GM12865 (cell line): ENCODE results near the gene EGFLAM.

Source experiments
- DNase-seq: peaks from one replicate; pipeline ENCODE4 v3.0.0; 2010; ENCODE audit warnings: low read depth
- H3K4me3 ChIP-seq: 2 replicates; pipeline ENCODE4 v1.5.1; 2011; ENCODE audit warnings: mild to moderate bottlenecking, low read depth, low read length, control low read depth
- TF ChIP-seq, protein P1 (sequence below): IDR thresholded peaks from 2 replicates; pipeline ENCODE4 v1.5.1; 2011; ENCODE audit warnings: low read length, control low read depth, low read depth, inconsistent platforms; ENCODE audit not compliant: insufficient read depth; ENCODE audit errors: missing control alignments

The EGFLAM gene

DNA sequence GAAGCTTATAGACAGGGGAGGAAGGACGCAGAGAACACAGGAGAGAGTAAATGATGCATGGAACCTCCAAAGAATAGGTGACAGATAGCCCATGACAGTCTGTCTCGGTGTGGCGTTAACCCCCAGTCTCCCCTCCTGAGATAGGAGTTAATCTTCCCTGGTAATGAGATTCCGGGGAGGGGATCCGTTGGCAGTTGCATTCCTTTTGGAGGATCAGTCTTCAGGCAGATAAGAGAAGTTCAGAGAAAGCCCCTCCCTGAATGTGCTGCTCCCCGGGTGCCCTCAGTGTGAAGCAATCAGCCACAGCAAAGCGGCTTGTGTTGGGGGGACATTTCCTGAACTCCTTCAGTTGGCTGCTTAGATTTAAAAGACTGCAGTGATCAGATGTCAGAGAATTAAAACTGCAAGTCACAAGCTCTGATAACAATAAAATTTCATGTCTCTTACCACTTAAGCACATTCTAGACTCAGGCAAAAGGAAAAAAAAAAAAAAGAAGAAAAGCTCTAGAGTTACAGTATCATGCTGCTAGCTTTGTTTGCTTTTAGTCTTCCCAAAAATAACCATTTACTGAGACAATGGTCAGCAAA, 121.1 kb downstream of the EGFLAM start:
- no peak for DNase-seq
- TF ChIP-seq, protein P1, sequence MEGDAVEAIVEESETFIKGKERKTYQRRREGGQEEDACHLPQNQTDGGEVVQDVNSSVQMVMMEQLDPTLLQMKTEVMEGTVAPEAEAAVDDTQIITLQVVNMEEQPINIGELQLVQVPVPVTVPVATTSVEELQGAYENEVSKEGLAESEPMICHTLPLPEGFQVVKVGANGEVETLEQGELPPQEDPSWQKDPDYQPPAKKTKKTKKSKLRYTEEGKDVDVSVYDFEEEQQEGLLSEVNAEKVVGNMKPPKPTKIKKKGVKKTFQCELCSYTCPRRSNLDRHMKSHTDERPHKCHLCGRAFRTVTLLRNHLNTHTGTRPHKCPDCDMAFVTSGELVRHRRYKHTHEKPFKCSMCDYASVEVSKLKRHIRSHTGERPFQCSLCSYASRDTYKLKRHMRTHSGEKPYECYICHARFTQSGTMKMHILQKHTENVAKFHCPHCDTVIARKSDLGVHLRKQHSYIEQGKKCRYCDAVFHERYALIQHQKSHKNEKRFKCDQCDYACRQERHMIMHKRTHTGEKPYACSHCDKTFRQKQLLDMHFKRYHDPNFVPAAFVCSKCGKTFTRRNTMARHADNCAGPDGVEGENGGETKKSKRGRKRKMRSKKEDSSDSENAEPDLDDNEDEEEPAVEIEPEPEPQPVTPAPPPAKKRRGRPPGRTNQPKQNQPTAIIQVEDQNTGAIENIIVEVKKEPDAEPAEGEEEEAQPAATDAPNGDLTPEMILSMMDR = no peak
- no peak overlapping the region for H3K4me3 ChIP-seq

DNA sequence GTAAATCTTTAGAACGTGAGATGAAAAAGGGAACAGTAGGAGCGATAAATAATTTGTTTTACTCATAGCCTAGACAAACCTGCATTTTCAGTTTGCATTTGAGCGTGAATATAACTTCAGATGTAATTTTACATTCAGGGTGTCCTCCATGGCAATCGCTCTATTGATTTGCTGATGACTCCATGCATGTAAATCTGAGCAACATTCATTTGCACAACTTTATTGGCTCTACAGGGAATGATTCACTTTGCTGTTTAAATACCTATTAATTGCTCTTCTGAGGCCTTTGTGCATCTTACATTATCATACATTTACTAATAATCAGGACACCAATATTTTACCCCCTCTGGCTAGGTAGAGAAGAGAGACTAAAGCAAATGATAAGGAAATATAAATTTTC, 122.2 kb downstream of the EGFLAM start:
- H3K4me3 ChIP-seq = no peak overlapping the region
- TF ChIP-seq, protein P1 = no peak
- no peak for DNase-seq

DNA sequence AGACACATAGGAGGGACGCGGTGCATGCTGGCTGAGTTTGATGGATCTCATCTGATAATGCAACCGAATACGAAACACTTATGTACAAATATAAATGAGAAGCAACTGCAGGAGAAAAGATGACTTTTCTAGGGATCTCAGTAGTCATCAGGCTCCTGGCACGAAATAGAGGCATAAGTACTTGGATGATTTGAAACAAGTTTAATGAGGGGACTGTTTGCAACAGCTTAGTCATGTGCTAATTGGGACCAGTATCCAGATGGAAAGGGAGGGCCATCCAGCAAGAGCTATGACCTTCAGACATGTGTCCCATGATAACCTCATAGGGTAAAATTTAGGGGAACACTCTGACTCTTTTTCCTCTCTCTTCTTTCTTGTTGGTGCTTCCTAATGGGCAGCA, 123.0 kb downstream of the EGFLAM start:
- TF ChIP-seq, protein P1 = no peak
- H3K4me3 ChIP-seq = no peak overlapping the region
- no peak for DNase-seq

DNA sequence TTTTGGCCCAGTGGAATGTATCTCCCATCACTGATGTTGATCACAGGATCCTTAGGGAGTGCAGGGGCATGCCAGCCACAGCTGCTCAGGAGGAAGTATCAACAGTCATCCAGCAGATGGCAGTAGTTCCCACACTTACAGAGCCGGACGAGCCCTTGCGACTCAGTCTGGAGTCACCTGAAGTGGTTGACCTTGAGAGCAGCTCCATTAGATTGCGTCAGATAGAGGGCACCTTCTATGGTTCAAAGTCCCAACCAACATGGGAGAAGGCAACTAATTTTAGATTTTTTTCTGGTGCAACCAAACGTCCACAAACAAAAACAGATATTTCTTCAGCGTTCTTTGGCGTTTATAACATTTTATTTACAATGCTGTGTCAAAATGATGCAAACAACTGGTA, 124.5 kb downstream of the EGFLAM start:
- TF ChIP-seq, protein P1 = peak; percentile 83
- H3K4me3 ChIP-seq = no peak overlapping the region
- peak; percentile 75 for DNase-seq

DNA sequence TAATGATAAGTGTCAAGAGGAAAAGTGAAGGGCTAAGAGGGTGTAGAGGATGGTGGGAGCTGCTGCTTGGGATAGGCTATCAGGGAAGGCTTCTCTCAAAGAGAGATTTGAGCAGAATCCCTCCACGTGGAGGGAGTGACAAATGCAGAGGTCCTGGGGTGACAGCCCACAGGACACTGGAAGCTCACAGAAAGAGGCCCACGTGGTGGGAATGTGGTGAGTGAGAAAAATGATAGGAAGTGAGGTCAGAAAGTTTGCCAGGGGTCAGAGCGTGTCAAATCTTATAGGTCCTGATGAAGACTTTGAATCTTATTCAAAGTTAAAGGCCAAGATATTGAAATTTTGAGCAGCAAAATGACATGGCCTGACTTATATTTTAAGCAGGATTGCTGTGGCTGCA, 125.3 kb downstream of the EGFLAM start:
- no peak for DNase-seq
- H3K4me3 ChIP-seq = no peak overlapping the region
- TF ChIP-seq, protein P1 = no peak

DNA sequence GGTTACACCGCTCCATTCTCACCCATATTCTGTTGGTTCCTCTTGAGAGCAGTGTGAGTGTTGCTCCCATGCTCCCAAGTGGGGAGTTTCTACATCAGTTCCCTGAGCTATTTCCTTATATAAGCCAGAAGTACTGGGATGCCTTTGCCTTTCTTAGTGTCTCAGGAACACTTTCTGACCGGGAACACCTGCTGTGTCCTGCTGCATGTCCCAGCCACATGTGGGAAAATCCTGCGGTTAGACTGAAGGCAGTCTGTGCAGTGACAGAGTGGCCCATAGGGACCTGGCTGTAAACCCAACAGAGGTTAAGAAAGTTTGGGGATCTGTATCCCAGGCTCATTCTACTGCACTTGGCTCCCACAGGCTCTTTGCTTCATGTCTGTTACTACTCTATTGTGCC, 126.0 kb downstream of the EGFLAM start:
- TF ChIP-seq, protein P1 = no peak
- DNase-seq = no peak
- H3K4me3 ChIP-seq = no peak overlapping the region

DNA sequence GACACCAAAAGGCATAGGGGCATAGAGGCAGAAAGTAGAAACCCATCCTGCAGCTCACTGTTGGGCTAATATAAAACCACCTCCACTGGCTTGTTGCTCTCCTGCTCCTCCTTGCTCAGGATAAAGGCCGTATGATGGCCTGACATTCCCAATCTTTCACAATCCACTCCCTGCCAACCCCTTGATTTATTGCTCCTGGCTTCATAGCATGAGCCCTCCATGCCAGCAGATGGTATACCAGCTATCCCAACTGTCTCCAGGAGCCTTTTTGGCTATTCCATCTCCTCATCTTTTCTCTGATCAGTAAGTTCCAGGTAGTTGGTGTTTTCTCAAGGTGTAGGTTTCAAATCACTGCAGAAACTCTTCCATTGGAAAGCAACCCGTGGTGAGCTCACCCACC, 128.8 kb downstream of the EGFLAM start:
- H3K4me3 ChIP-seq = no peak overlapping the region
- DNase-seq = no peak
- TF ChIP-seq, protein P1 = no peak
